GM19193 (cell line): Measurements from ENCODE around the gene CCNYL1.
A peak's percentile ranks its signal among the peaks of the same experiment; 100 is the strongest.

Experiments
- POLR2A ChIP-seq: IDR thresholded peaks from 4 replicates; pipeline ENCODE4 v1.6.1; 2011; ENCODE audit not compliant: insufficient read depth, insufficient read length; ENCODE audit errors: extremely low read depth

Gene CCNYL1

DNA sequence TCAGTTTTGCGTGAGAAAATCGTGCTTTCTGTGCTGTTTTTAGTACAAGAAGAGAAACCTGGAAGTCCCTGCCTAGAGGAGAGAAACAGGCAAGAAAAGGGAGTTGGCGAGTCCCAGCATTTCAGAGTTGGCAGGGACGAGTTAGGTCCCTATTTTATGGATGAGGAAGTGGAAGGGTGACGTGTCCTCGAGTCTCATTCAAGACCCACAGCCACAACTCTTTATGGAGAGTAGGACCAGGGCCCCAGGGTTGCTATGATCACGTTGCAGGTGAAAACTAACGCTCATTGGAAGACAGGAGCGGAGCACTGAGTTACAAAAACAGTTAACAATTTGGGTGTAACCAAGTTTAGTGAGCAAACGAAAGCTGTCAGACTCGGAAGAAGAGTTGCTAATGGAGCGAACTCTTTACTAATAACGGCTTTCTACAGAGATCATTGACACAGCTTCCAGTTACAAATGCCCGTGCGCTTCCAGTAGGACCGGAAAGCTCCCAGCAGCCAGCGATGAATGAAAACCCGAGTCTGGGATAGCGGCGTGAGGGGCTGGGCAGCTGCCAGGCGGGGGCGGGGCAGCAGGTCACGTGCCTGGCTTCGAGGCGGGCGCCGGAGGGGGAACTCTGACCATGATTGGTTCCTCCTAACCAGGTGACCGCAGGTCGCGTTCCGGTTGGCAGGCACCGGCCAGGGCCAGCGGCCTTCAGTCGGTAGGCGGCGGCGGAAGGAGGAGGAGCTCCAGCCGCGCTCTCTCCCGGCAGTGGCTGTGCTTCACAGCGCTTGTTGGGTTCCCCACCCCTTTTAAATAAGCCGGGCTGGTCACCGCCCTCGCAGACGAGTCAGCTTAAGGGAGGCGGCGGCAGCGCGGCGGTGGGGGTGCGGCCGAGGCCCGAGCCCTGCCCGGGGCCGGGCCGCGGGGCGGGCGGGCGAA, at the start of gene CCNYL1:
CCNYL1 (plus strand) TSS at position 827 of the 927 bp plus-strand sequence. CDS start 257 bp downstream, outside the sequence.
- TF ChIP-seq POLR2A: peak; percentile 89

DNA sequence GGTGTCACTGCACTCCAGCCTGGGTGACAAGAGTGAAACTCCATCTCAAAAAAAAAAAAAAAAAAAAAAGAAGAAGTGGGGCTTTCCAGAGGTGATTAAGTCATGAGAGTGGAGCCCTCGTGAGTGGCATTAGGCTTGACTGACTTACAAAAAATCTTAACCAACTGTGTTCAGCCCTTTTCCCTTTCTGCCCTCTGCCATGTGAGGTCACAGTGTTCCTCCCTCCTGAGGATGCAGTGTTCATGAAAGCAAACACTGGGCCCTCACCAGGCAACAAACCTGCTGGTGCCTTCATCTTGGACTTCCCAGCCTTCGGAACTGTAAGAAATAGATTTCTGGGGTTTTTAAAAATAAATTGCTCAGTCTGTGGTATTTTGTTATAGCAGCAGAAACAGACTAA, 49.2 kb upstream of the CCNYL1 start:
- peak; percentile 22 for TF ChIP-seq POLR2A

DNA sequence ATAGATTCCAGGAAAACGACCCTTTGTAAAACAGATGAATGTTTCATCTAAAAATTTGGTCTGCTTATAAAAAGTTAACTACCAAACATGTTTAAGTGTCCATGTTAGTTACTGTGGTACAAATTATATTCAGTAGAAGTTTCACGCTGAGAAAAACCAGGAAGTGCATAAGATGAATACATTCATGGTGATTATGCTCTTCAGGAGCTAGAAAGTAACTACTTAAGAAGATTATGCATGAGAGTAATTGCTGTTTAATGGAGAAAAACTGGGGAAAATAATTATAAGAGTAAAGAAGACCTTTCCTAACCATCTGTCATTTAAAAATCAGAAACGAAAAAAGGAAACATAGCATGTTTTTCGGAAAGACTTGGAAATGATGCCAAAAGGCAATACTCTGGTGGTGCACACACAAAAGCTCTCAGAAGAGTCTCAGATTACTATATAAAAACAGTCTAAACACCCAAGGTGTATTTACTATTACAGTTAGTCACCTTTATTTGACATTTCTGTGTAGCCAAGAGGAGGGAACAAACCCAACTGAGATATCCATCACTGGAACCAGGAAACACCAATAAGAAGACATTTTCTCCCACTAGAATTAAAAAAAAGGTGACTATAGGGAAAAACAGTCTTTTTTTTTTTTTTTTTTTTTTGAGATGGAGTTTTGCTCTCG, 47.4 kb upstream of the CCNYL1 start:
- no peak for TF ChIP-seq POLR2A

DNA sequence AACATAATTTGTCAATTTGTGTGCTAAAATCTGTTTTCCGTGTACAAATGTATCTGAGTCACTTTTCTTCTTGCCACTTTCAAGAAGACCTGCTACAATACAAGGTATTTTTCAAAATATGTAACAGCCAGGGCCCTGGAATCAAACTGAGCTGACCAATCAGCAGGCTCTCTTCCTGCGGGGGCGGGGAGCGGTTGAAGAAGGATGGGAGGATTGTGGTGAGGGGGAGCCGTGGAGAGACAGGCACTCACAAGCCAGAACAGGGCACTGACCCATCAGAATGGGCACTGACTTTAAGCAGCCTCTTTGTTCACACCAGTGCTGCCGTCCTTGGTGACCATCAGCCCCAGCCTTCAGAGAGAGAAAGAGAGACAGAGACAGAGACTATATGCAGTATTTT, 40.6 kb upstream of the CCNYL1 start:
- no peak for TF ChIP-seq POLR2A

DNA sequence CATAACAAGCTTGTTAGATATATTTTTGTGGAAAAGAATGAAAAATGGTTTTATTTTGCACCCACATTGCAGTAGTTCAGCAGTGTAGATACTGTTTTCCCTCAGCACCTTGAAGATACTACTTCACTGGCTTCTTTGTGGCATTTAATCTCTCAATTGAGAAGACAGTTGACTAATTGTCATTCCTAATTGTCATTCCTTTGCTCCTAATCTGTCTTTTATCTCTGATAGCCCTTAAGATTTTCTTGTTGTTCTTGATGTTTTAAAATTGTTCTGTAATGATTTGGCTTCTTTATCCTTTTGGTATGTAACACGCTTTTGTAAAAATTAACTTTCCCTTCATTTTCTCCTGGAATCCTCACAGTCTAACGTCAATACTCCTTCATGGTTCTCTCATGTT, 38.0 kb upstream of the CCNYL1 start:
- no peak for TF ChIP-seq POLR2A

DNA sequence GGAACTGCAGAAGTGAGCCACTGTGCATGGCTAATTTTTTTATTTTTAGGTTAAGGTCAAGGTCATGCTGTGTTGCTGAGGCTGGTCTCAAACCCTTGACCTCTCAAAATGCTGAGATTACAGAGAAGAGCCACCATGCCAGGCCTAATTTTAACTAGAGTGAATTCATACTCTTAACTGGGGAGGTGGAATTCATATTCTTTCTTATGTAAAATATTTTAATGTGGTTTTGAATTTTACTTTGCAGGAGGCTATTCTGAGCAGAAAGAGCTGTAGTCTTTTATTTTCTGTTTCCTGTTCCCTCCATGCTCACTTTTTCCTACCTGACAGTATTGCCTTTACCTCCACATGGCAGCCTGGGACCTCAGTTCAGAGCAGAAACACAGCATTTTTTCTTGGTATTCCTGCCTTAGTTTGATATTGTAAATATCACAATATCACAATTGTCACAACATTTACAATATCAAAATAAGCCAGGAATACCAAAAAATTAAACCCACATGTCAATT, 37.1 kb upstream of the CCNYL1 start:
- no peak for TF ChIP-seq POLR2A

DNA sequence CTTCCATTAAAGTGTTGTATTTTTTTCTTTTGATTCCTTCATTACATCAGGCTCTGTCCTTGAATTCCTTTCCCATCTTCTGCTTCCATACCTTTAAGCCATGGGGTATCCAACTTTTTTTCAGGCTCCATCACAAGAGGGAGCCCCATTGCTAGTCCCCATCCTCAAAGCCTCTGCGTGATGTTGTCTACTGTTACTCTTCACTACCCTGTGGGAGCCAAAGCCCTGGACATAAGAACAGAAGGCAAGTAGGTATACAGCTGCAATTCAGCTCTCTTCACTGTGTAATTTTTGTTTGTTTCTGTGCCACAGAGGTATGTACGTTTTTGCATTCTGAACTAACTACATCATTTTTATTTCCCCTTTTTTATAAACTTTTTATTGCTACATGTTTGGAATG, 36.6 kb upstream of the CCNYL1 start:
- no peak for TF ChIP-seq POLR2A

DNA sequence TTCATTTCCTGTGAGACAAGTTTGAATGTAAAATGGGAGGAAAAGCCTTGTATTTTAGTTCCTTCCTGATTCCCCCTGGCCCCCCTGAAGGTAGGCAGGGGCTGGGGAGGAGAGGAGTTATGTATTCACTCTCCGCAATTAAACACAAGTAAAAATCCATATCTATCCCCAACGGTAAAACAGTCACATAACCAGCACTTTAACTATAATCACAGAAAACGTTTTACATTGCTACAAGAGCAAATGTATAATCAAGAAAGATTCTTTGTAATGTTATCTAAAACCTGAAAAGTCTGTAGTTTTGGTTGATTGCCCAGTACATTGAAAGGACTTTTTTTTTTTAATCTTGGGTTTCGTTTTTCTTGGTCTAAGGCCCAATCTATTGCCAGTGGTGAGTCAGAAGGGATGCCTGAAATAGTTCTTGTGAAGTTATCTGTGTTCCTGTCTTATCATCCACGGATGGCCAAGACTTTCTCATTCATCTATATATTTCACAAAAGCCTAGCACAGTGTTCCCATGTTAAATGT, 34.5 kb upstream of the CCNYL1 start:
- TF ChIP-seq POLR2A: no peak

DNA sequence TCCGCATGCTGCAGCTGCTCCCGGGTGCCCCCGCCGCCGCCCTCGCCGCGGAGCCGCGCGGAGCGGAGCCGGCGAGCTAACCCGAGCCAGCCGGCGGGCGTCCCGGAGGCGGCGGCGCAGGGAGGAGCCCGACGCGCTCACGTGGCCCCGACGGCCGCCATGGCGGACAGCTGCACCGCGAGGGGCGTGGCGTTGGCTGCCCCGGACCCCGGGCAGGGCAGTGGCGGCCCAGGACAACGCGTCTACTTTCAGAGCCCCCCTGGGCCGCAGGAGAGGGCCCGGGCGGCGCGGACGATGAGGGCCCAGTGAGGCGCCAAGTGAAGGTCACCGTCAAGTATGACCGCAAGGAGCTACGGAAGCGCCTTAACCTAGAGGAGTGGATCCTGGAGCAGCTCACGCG, 30.0 kb upstream of the CCNYL1 start:
- no peak for TF ChIP-seq POLR2A

DNA sequence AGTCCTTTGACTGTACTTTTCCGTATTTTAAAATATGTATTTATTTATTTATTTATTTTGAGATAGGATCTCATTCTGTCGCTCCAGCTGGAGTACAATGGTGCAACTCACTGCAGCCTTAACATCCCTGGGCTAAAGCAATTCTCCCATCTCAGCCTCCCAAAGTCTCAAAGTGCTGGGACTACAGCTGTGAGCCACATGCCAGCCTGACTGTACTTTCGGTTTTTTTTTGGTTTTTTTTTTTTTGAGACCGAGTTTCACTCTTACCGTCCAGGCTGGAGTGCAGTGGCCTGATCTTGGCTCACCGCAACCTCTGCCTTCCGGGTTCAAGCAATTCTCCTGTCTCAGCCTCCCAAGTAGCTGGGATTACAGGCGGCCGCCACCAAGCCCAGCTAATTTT, 28.9 kb upstream of the CCNYL1 start:
- no peak for TF ChIP-seq POLR2A

DNA sequence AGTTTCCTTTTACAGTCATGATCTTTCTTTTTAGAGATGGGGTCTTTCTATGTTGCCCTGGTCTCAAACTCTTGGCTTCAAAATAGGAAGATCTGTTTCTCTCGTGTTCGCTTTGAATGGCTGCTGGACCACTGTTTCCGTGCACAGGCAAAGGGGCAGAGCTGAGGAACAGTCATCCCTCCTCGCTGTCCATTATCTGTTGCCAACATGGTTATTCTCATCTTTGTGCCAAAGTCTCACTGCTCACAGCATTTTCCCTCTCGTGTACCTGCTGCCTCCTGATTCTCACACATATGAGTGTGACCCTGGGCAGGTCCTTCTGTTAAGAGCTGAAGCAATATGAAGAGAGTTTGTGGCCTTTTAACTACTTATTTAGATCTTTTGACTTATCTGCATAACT, 28.0 kb upstream of the CCNYL1 start:
- no peak for TF ChIP-seq POLR2A

DNA sequence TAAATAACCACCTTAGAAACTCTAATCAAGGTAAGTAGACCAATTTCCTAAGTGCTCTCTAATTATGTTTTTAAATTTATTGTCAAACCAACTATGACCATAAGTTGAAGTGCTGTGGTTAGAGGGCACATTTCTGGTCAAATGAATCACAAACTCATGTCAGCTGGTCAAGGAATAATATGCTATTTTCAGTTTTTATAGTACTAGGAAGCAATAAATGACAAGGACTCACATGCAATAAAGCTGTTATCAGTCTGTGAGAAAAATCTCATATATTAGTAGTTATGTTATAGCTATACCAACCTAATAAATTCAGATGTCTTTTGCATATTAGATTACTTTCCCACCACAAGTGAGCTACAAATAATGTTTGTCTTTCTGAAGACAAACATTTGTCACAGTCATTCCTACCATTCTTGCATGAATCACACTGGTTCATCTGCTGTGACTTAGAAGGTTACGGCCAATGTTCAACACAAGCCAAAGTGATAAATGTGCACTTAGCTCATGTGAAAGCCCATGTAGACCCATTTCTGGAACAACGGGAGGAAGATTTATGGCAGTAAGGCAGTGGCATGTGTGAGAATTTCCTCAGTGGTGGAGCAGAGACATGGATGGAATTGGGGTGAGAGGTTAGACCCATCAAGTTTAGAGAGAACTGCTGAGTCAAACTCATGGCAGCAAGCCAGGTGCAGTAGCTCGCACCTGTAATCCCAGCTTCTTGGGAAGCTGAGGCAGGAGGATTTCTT, 27.4 kb upstream of the CCNYL1 start:
- TF ChIP-seq POLR2A: no peak

DNA sequence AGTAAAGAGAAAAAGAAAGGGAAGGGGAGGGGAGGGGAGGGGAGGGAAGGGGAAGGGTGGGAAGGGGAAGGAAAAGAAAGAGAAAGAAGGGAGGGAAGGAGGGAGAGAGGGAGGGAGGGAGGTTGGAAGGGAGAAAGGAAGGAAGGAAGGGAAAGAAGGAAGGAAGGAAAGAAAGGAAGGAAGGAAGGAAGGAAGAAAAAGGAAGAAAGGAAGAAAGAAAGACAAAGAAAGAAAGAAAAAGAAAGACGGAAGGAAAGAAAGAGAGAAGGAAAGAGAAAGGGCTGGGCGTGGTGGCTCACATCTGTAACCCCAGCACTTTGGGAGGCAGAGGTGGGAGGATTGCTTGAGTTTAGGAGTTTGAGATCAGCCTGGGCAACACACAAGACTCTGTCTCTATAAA, 24.6 kb upstream of the CCNYL1 start:
- no peak for TF ChIP-seq POLR2A

DNA sequence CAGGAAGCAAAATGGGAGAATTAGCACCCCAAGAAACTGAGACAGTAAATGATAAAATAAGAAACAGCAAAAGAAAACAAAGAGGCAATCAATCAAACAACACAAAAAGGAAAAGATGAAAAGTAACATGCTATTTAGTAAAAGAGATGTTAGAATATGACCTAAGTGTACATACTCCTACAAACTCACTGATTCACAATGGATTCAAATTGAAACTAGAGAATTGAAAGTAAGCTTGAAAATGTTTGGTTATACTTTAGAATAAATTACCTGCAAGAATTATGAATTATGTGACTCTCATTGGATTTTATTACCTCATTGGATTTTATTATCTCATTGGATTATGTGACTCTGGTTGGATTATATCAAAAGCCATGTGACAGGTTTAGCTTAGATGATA, 22.8 kb upstream of the CCNYL1 start:
- TF ChIP-seq POLR2A: no peak

DNA sequence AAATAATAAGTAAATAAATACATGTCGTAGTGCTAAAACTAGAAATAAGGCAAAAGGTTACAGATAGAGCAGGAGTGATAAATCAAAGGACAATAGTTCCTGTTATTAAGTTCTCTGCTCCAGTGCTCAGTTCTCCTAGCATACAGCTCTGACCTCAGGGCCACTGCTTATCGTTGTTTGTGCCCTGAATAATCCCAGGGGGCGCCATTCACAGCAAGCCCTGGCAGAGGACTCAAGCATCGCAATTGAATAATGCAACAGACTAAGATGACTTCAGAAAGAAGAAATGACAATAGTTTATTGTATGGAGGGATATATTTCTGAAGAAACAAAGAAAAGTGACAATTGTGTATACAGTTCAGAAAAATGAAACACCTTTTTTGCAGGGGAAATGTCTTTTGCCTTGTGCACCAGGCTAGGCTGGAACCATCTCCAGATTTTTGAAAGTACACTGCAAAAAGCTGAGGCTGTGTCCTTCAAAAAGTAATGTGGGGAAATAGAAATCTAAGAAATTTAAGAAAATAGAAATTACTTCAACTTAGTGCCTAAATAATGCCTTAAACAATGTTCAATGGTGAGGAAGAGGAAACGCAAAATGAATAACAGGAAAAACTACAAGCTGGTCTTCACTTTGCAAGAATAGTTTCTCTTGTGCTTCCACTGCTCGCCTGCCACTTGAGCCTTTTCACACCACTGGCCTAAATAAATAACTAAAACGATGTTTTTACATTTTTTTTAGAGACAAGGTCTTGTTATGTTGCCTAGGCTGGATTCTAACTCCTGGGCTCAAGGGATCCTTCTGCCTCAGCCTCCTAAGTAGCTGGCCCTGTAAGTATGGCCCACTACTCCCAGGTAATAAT, 19.0 kb upstream of the CCNYL1 start:
- TF ChIP-seq POLR2A: no peak
